Panc1 (cell line): ENCODE results near the gene CFAP410. TPM values are rescaled to one million over a fixed set of nuclear protein-coding genes. Genes with fewer than 3 reads are reported as not detected.
"Not testable (repeated sequence)": the region's sequence is repeated elsewhere in the genome, so short reads cannot be mapped to it uniquely, and the experiment has no call there.

Experiments used
- ATAC-seq: fragments of 200-7000 bp; cut with Tn5 transposase; 2 replicates; pipeline ENCODE4 v1.9.1; 2020; ENCODE audit warnings: mild to moderate bottlenecking, moderate library complexity
- BruUV-seq: library from RNA; stranded (reverse); fragments of 400-500 nt; replicated peaks from 2 replicates; lab custom pipeline; 2021; lab: Mats Ljungman, UMichigan
- CTCF ChIA-PET: fragments of 300-600 bp; sonication (Branson Sonifier 250); formaldehyde crosslinking; loops from one replicate; lab custom pipeline; 2022; ENCODE audit warnings: antibody characterized with exemption; lab: Charles Lee
- POLR2A ChIA-PET: fragments of 300-600 bp; sonication (Branson Sonifier 250); formaldehyde crosslinking; loops from one replicate; lab custom pipeline; 2022; ENCODE audit warnings: antibody characterized with exemption; lab: Charles Lee
- DNase-seq: peaks from one replicate; pipeline ENCODE4 v3.0.0-alpha.2; 2010; ENCODE audit warnings: low read depth, low spot score
- H3K27ac ChIP-seq: 2 replicates; pipeline ENCODE4 v1.5.1; 2011; ENCODE audit warnings: mild to moderate bottlenecking, low read length, inconsistent platforms
- H3K27me3 ChIP-seq: fragments of 200-500 bp; sonication (Bioruptor generic); 2 replicates; pipeline ENCODE4 v1.6.0; 2014; ENCODE audit warnings: low read length, inconsistent platforms; ENCODE audit not compliant: control insufficient read depth, insufficient read depth
- H3K36me3 ChIP-seq: fragments of 200-500 bp; sonication (Bioruptor generic); 2 replicates; pipeline ENCODE4 v1.5.1; 2014; ENCODE audit warnings: inconsistent platforms, mild to moderate bottlenecking, low read length, moderate library complexity; ENCODE audit not compliant: control insufficient read depth, insufficient read depth
- H3K4me1 ChIP-seq: 2 replicates; pipeline ENCODE4 v1.5.1; 2011; ENCODE audit warnings: inconsistent platforms, mild to moderate bottlenecking, low read length, moderate library complexity; ENCODE audit not compliant: control insufficient read depth, insufficient read depth
- H3K4me3 ChIP-seq, 2 experiments: 2 replicates each; pipeline ENCODE4 v1.5.1; 2011 to 2012; ENCODE audit warnings: low read depth in 2 of 2, low read length in 2 of 2, mild to moderate bottlenecking in 2 of 2, inconsistent platforms in 1 of 2, moderate library complexity in 1 of 2
- H3K9me3 ChIP-seq: fragments of 200-500 bp; sonication (Bioruptor generic); 2 replicates; pipeline ENCODE4 v1.5.1; 2014; ENCODE audit warnings: low read depth, mild to moderate bottlenecking, inconsistent platforms, low read length, moderate library complexity; ENCODE audit not compliant: control insufficient read depth, insufficient read depth
- CTCF ChIP-seq: fragments of 450-650 bp; IDR thresholded peaks from 2 replicates; pipeline ENCODE4 v1.5.1; 2017; ENCODE audit warnings: mild to moderate bottlenecking
- POLR2AphosphoS5 ChIP-seq: IDR thresholded peaks from 2 replicates; pipeline ENCODE4 v1.6.1; 2012; ENCODE audit warnings: mild to moderate bottlenecking, low read depth, low read length, moderate library complexity
- REST ChIP-seq, 2 experiments: IDR thresholded peaks; 2 replicates each; pipeline ENCODE4 v1.6.1; 2011 to 2012; ENCODE audit warnings: low read depth in 2 of 2, control low read depth in 1 of 2, low read length in 1 of 2, mild to moderate bottlenecking in 1 of 2, moderate library complexity in 1 of 2; ENCODE audit not compliant: insufficient read depth in 1 of 2
- SIN3A ChIP-seq: IDR thresholded peaks from 2 replicates; pipeline ENCODE4 v1.6.1; 2012; ENCODE audit warnings: low read depth, mild to moderate bottlenecking, low read length, moderate library complexity, borderline replicate concordance; ENCODE audit not compliant: insufficient read depth
- TCF7L2 ChIP-seq: IDR thresholded peaks from 2 replicates; pipeline ENCODE4 v1.6.1; 2011; ENCODE audit warnings: mild to moderate bottlenecking, low read depth, low read length, inconsistent platforms
- in situ Hi-C: cut with HindIII; loops from 2 replicates; pipeline ENCODE4 v1.10.0; 2016; ENCODE audit warnings: low sequenced_read_pairs, low pct_unique_long_range_greater_than_20kb
- intact Hi-C: fragments of 100-400 bp; cut with micrococcal nuclease; formaldehyde crosslinking; loops from one replicate; pipeline ENCODE4 v1.10.0; 2022; ENCODE audit not compliant: unreplicated experiment
- total RNA-seq: library from RNA; stranded (reverse); gene quantifications from one replicate; pipeline ENCODE4 v1.2.1, GENCODE V29; 2021; ENCODE audit not compliant: unreplicated experiment

CFAP410 gene
- total RNA-seq, 1 experiment from 2014 or later, result 11.8 TPM

GRCh38 chr21:44344541-44345183, 5.5 kb upstream of the CFAP410 start:
- ChIA-PET CTCF (no interaction called here), POLR2A (no interaction called here)
- H3K4me1 ChIP-seq, result peaks cover 4% of the 10 kb centered on the region; the same call in 1 of the 2 replicates
- H3K4me3 ChIP-seq, result no peak overlapping the region
- no peaks in the 10 kb centered on the region for H3K27me3 ChIP-seq
- no peaks in the 10 kb centered on the region for H3K9me3 ChIP-seq
- BruUV-seq, result no TSS peak
- no peak overlapping the region for H3K27ac ChIP-seq
- DNase-seq (no peak), ATAC-seq (no peak)
- no peaks in the 10 kb centered on the region for H3K36me3 ChIP-seq
- TF ChIP-seq SIN3A, result no peak
- TF ChIP-seq CTCF, result no peak
- no peak for TF ChIP-seq TCF7L2
- TF ChIP-seq POLR2AphosphoS5, result no peak
- no peak for TF ChIP-seq REST (IDR thresholded peaks at IDR 0.05; ENCODE audit: insufficient read depth in 1 of 2, low read depth in 2 of 2, low read length in 1 of 2)
- in situ Hi-C loops (no loop called here), intact Hi-C loops (no loop called here)

GRCh38 chr21:44342981-44343380, 3.8 kb upstream of the CFAP410 start:
- H3K36me3 ChIP-seq, H3K9me3 ChIP-seq, H3K4me1 ChIP-seq, intact Hi-C loops, DNase-seq, H3K4me3 ChIP-seq, in situ Hi-C loops, CTCF ChIA-PET, BruUV-seq, H3K27me3 ChIP-seq, H3K27ac ChIP-seq, POLR2A ChIA-PET, ATAC-seq: not testable (repeated sequence)

- H3K36me3 ChIP-seq, BruUV-seq, ATAC-seq, H3K4me1 ChIP-seq, H3K4me3 ChIP-seq, H3K27me3 ChIP-seq, intact Hi-C loops, H3K27ac ChIP-seq, DNase-seq, H3K9me3 ChIP-seq, POLR2A ChIA-PET, CTCF ChIA-PET, in situ Hi-C loops: not testable (repeated sequence)
These were observed 2.7 kb upstream of the CFAP410 start for GRCh38 chr21:44341726-44342458.
